ENCODE results near the gene ALDH7A1.

Gene ALDH7A1

DNA sequence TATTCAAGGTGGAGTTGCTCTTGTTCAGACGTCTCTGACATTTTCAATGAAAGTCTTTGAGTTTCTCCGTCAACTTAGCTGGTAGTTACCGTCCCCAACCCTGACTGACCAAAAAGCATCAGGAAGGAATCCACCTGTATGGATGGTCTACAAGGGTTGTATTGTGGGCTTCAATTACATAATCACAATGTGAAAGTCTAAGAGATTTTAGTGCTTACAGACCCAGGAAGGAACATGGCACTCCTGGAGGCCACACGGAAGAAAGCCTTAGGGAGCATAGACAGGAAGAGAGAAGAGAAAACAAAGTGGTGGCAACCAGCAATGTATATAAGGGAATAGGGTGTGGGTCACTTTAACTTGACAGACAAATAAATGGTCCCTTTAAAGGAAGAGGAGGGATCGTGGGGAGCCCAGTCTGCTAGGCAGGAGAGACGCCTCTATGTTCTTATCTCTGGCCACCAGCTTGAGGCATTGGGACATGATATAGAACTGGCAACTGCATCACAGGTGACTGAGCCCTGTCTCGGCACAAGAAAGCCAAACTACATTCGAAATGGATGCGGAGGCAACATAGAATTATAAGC is 80.4 kb downstream of the ALDH7A1 start:
- intact Hi-C loops (cut with DNase I): no loop called here

GRCh38 chr5:126514131-126514557 is 80.9 kb downstream of the ALDH7A1 start:
- intact Hi-C loops (cut with DNase I): no loop called here
- DNase-seq: no peak

More for the DNA sequence above, 80.4 kb downstream of the ALDH7A1 start:
- DNase-seq: no peak

GRCh38 chr5:126513703-126514102 is 81.3 kb downstream of the ALDH7A1 start:
- no peak for DNase-seq
- intact Hi-C loops (cut with DNase I): no loop called here

GRCh38 chr5:126513302-126513701 is 81.7 kb downstream of the ALDH7A1 start:
- no peak for DNase-seq

GRCh38 chr5:126512451-126512850 is 82.6 kb downstream of the ALDH7A1 start:
- intact Hi-C loops (cut with DNase I): no loop called here
- DNase-seq: no peak

More at GRCh38 chr5:126513302-126513701, 81.7 kb downstream of the ALDH7A1 start:
- intact Hi-C loops (cut with DNase I): no loop called here

- DNase-seq: no peak
- intact Hi-C loops (cut with DNase I): no loop called here
These were observed 83.1 kb downstream of the ALDH7A1 start for GRCh38 chr5:126511961-126512360.

DNA sequence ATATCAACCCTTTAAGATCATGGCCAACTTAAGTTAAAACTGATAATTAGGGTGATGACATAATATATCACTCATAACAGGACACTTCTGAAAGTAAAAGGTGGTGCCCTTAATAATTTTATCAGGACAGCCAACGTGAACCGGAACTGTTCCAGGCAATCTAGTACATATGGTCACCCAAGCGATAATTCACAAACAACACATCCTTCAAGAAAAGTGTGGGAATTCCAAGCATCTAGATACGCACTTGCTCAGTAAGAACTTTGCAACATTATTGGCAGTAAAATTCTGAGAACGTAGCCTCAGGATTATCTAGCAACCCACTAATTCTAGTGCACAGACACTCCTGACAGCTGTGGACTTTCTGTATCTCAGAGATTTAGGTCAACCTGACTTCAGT is 85.7 kb downstream of the ALDH7A1 start:
- peak in 1 of 42 donors; percentile 9 for DNase-seq
- intact Hi-C loops (cut with DNase I): no loop called here

- intact Hi-C loops (cut with DNase I): no loop called here
These were observed 86.1 kb downstream of the ALDH7A1 start for GRCh38 chr5:126508962-126509279.

GRCh38 chr5:126508251-126508961 is 86.6 kb downstream of the ALDH7A1 start:
- intact Hi-C loops (cut with DNase I): no loop called here
- no peak for DNase-seq

More at GRCh38 chr5:126508962-126509279, 86.1 kb downstream of the ALDH7A1 start:
- DNase-seq: peak in 1 of 42 donors; percentile 43

DNA sequence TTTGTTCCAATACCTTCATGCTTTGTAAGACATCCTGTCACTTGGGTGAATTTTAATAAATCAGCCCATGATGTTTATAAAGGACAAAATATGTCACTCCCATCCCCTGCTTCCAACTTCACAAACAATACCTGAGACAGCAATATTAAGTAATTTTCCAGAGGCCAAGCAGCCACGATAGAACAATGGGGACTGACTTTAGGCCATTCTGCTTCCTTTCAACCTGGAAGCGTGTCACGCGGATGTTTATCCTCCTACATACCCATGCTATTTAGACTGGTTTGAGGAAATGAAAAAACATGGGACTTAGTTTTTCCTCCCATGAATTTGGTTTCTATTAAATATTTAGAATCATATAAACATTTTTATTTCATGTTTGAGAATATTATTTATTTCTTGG is 88.9 kb downstream of the ALDH7A1 start:
- DNase-seq: no peak
- intact Hi-C loops (cut with DNase I): no loop called here

GRCh38 chr5:126503602-126504104 is 91.4 kb downstream of the ALDH7A1 start:
- intact Hi-C loops (cut with DNase I): no loop called here
- peak in 21 of 42 donors; percentile 16 to 72 (median 37) for DNase-seq

GRCh38 chr5:126501448-126501847 is 93.6 kb downstream of the ALDH7A1 start:
- intact Hi-C loops (cut with DNase I): no loop called here
- DNase-seq: no peak

DNA sequence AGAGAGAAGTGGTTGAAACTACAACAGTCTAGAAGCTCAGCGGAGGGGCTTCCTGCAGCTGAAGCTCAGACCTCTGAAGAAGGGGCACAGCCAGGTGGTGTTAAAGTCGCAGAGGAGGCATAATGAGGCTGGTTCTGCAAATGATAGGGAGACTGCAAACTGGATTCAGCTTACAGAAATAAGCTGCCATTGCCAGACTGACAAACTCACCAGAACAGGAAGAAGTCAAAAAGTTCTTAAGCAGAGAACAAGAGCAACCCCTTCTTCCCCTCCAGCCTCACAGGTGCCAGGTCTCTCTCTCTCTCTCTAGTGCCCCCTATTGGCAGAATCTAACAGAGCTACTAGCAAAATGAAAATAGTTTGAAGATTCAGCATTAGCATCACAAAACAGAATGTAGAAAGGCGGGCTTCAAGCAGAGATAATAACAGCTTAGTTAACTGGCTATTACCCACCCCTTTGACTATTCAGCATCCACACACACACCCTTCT is 95.1 kb downstream of the ALDH7A1 start:
- intact Hi-C loops (cut with DNase I): no loop called here
- peak in 1 of 42 donors; percentile 46 for DNase-seq

GRCh38 chr5:126499278-126499677 is 95.7 kb downstream of the ALDH7A1 start:
- intact Hi-C loops (cut with DNase I): no loop called here

GRCh38 chr5:126497506-126497905 is 97.5 kb downstream of the ALDH7A1 start:
- no peak for DNase-seq
- intact Hi-C loops (cut with DNase I): no loop called here

More at GRCh38 chr5:126499278-126499677, 95.7 kb downstream of the ALDH7A1 start:
- DNase-seq: no peak

GRCh38 chr5:126494393-126494792 is 100.6 kb downstream of the ALDH7A1 start:
- DNase-seq: no peak
- intact Hi-C loops (cut with DNase I): no loop called here

DNA sequence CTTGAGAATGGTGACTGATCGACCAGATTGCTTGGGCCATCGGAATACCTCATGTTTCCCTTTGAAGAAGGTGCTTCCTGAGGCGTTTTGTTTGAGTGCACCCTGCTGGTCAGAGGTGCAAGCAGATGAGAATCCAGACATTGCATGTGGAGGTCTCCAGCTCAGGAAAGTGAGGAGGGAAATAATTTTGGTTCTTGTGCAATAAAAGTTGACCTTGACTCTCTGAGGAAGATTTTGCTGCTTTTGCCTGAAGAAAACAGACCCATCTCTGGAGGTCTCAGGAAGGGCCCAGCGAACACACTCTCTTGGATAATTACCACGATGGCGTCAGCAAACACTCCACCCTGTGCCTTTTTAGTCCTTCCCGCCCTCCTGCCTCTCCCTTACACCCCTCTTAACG is 102.1 kb downstream of the ALDH7A1 start:
- intact Hi-C loops (cut with DNase I): no loop called here
- DNase-seq: peak in 4 of 42 donors; percentile 16 to 59 (median 32)

GRCh38 chr5:126490167-126490940 is 104.7 kb downstream of the ALDH7A1 start:
- intact Hi-C loops (cut with DNase I): no loop called here
- peak in 34 of 42 donors; percentile 8 to 70 (median 45) for DNase-seq

- no peak for DNase-seq
- intact Hi-C loops (cut with DNase I): no loop called here
These were observed 106.5 kb downstream of the ALDH7A1 start for GRCh38 chr5:126488443-126489065.
